Measurements from ENCODE around the gene SLC52A3.
A peak's percentile ranks its signal among the peaks of the same experiment; 100 is the strongest.

The SLC52A3 gene

DNA sequence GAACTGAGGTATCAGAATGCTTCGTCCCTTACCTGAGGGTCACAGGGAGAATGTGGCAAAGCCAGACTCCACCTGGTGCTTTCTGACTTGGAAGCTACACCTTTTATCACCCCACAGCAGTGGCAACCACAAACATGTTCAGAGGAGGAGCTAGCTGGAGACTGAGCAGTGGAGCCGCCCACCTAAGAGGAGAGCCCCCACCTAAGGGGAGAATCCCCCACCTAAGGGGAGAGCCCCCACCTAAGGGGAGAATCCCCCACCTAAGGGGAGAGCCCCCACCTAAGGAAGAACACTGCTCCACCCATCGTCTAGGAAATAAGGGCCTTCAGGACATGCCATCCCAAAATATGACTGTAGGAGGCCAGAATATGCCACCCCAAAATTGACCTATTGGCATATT is 4.0 kb downstream of the SLC52A3 start:
- no peak for DNase-seq

GRCh38 chr20:761418-762381 is 6.6 kb downstream of the SLC52A3 start:
- DNase-seq, result no peak

GRCh38 chr20:760751-761417 is 7.4 kb downstream of the SLC52A3 start:
- DNase-seq, result no peak

- no peak for DNase-seq
Observed at GRCh38 chr20:757506-757905, 10.8 kb downstream of the SLC52A3 start.

GRCh38 chr20:755941-756340 is 12.4 kb downstream of the SLC52A3 start:
- DNase-seq, result peak; percentile 24

GRCh38 chr20:754904-755303 is 13.4 kb downstream of the SLC52A3 start:
- no peak for DNase-seq

GRCh38 chr20:753897-754635 is 14.2 kb downstream of the SLC52A3 start:
- no peak for DNase-seq

GRCh38 chr20:753136-753535 is 15.2 kb downstream of the SLC52A3 start:
- DNase-seq, result no peak

DNA sequence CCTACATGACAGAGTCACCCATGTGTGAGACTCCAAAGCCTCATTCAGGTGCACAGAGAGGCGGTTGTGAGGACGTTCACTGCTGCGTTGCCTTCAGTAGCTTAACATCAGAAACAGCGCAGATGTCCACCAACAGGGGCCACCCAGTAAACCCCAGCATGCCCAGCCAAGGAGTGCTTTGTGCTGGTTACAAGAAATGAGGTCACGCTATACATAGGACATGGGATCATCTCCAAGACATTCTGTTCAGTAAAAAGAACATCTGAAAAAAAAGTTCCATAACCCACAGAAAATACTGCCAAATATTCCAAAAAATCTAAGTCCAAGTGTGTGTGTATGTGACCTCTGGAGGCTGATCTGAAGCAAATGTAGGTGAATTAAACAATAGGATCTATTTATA is 16.0 kb downstream of the SLC52A3 start:
- no peak for DNase-seq

- no peak for DNase-seq
Observed at GRCh38 chr20:751761-752160, 16.5 kb downstream of the SLC52A3 start.

GRCh38 chr20:750801-751200 is 17.5 kb downstream of the SLC52A3 start:
- DNase-seq, result no peak

DNA sequence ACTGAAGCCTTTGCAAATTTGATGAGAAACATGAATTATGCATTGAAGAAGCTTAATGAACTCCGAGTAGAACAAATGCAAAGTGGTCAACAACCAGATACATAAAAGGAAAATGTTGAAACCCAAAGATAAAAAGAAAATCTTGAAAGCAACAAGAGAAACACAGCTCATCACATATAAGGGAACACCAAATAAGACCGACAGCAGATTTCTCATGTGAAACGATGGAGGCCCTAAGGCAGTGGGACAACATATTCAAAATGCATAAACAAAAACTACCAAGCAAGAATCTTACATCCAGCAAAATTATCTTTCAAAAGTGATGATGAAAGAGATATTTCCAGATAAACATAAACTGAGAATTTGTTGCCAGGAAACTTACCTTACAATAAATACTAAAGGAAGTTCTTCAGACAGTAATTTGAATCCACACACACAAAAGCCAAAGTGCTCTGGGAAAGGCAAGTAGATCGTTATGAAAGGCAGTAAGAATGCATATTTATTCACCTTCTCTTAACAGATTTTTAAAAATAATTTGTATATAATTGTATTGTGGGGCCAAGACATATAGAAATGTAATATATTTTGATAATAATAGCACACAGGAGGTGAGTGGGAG is 22.5 kb downstream of the SLC52A3 start:
- DNase-seq, result no peak

- no peak for DNase-seq
Observed at GRCh38 chr20:742156-742555, 26.1 kb downstream of the SLC52A3 start.

- DNase-seq, result no peak
Observed at GRCh38 chr20:741620-742019, 26.7 kb downstream of the SLC52A3 start.

DNA sequence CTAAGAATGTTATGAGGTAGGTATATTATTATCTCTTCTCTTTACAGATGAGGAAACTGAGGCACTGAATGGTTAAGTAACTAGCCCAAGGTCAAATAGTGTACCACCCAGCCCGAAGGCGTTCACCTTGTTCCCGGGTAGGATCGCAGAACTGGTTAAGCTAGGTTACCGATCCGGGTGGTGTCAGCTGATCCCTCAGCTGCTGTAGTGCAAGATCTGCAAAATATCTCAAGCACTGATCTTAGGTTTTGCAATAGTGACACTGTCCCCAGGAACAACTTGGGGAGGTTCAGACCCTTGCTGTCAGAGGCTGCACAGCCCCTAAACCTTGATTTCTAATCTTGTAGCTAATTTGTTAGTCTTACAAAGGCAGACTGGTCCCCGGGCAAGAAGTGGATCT is 28.1 kb downstream of the SLC52A3 start:
- DNase-seq, result no peak

GRCh38 chr20:739736-740135 is 28.6 kb downstream of the SLC52A3 start:
- no peak for DNase-seq

- DNase-seq, result no peak
Observed at GRCh38 chr20:733861-734260, 34.4 kb downstream of the SLC52A3 start.

- DNase-seq, result no peak
Observed at GRCh38 chr20:732727-733126, 35.6 kb downstream of the SLC52A3 start.

- DNase-seq, result no peak
Observed at GRCh38 chr20:731891-732560, 36.3 kb downstream of the SLC52A3 start.

GRCh38 chr20:730005-730404 is 38.3 kb downstream of the SLC52A3 start:
- DNase-seq, result no peak

- DNase-seq, result peak; percentile 15
Observed at GRCh38 chr20:728256-728944, 39.9 kb downstream of the SLC52A3 start.

- DNase-seq, result no peak
Observed at GRCh38 chr20:726160-726559, 42.1 kb downstream of the SLC52A3 start.

Measured in NCI-H226 (cell line).